GM13976 (cell line): ENCODE results near the gene OTOR.

ENCODE experiments used
- DNase-seq: peaks from one replicate; pipeline ENCODE4 v3.0.0; 2012; ENCODE audit warnings: low spot score
- in situ Hi-C: fragments of 300-500 bp; cut with MboI; formaldehyde crosslinking; loops from one replicate; pipeline ENCODE4 v1.12.0; 2022; ENCODE audit warnings: low sequenced_read_pairs, mixed read lengths, inconsistent platforms; ENCODE audit not compliant: unreplicated experiment
- TF ChIP-seq, protein P1 (sequence below): IDR thresholded peaks from 2 replicates; pipeline ENCODE4 v1.5.1; 2012; ENCODE audit warnings: borderline replicate concordance, mild to moderate bottlenecking; ENCODE audit not compliant: insufficient read depth; ENCODE audit errors: extremely low read depth, missing control alignments, control extremely low read depth

The OTOR gene

DNA sequence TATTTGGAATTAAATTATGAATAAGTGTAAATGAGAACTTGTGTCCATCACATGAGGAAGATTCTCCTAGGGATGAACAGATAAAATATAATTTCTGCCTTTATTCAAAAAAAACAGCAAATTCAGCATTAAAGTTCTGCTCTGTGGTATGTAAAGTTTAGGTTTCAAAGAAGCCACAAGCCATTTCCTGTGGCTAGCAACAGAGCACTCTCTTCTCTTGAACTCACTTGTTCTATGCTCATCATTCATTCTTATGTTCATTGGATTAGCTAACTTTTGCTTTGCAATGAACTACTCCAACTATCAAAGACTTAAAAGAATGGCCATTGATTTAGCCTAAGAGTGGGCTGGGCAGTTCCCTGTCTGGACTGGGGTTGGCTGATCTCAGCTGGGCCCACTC lies 39.1 kb upstream of the OTOR start:
- peak; percentile 45 for DNase-seq
- in situ Hi-C loops: no loop called here

DNA sequence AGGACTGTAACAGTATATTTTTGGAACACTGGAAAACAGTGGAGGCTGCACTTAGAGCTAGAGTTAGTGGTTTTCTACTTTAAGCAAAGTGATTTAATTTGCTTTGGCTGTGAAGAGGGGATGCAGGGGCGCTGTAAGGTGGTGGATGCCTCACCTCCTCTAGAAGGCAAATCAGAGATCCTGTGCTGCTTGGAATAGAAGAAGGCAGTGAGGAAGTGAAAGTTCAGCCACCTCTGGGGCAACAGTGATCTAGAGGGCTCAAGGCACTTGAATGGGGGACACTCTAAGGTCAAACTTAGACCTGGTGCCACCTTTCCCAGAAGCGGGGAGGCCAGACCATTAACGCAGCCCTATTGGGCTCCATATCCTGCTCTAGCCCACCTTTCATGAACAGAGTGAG lies 37.4 kb upstream of the OTOR start:
- in situ Hi-C loops: no loop called here
- DNase-seq: no peak
- TF ChIP-seq, protein P1, sequence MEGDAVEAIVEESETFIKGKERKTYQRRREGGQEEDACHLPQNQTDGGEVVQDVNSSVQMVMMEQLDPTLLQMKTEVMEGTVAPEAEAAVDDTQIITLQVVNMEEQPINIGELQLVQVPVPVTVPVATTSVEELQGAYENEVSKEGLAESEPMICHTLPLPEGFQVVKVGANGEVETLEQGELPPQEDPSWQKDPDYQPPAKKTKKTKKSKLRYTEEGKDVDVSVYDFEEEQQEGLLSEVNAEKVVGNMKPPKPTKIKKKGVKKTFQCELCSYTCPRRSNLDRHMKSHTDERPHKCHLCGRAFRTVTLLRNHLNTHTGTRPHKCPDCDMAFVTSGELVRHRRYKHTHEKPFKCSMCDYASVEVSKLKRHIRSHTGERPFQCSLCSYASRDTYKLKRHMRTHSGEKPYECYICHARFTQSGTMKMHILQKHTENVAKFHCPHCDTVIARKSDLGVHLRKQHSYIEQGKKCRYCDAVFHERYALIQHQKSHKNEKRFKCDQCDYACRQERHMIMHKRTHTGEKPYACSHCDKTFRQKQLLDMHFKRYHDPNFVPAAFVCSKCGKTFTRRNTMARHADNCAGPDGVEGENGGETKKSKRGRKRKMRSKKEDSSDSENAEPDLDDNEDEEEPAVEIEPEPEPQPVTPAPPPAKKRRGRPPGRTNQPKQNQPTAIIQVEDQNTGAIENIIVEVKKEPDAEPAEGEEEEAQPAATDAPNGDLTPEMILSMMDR: no peak

More for the DNA sequence above, 39.1 kb upstream of the OTOR start:
- TF ChIP-seq, protein P1: no peak

DNA sequence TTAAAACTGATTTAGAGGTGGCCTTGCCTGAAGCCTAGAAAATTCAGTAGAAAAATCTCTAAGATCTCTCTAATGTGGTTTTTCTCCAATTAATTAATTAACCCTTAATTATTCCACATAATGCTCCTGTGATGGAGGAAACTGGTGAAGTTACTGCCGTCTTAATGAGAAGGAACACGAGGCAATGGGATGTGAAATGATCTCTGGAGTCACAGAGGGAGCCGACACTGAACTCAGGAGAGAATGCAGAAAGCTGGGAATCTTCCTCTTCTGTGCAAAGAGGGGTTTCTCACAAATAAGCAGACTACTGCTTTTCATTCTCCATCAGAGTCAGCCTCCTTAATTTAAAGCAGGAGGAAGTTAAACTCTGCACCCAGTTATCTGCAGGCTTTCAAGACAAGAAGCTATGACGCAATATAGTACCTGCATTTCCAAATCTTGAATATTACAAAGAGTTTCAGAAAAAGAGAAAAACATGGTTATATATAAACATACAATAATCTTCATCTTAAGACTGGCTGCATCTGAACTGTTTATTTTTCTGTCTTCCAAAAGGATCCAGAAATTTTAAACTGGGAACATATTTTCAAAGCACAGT lies 36.4 kb upstream of the OTOR start:
- TF ChIP-seq, protein P1: no peak
- in situ Hi-C loops: no loop called here
- DNase-seq: no peak

DNA sequence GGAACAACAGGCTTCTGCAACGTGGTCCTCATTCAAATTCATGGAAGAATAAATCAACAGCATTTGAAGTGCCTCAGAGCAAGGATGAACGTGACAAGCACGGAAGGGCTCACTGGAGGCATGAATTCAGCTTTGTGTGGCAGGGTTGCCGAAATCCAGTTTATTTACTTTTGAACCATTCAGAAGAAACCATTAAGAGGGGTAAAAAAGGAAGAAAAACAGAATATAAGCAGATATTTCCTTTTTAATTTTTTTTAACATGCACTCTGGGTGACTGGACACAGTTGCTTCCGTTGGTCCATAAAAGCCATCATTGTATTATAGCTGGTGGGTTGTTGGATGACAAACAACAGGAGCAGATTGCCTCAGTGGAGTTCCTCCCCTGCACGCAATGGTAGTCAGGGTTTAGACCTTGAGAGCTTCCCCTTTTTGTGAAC lies 35.6 kb upstream of the OTOR start:
- TF ChIP-seq, protein P1: no peak
- DNase-seq: no peak
- in situ Hi-C loops: no loop called here

DNA sequence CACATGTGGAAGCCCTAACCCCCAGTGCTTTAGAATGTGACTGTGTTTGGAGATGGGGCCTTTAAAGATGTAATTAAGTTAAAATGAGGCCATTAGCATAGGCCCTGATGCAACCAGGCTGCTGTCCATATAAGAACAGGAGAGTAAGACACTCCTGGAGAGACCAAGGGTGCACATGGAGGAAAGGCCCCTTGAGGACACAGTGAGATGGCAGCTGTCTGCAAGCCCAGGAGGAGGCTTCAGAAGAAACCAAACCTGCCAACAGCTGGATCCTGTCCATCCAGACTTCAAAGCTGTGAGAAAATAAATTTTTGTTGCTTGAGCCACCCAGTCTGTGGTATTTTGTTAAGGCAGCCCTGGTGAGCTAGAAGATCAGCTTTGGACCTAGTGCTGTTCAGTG lies 35.1 kb upstream of the OTOR start:
- TF ChIP-seq, protein P1: no peak
- in situ Hi-C loops: no loop called here
- no peak for DNase-seq

DNA sequence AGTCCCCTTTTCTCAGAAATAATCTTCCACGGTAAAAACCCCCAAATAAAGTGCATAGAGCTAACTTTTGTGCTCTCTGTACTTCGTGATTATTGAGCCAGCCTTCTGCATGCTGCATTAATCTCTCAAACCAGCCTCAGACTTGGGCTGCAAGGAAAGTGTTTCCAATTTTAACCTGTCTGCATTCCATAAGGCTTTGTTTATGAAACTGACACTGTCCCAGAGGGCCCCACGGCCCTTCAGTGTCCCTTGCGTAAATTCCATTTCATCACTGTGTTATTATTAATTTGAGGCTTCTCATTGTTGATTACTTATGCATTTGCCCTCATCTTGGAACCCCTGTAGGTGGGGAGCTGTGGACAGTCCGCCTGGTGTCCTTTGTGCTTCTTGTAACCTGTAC lies 33.9 kb upstream of the OTOR start:
- in situ Hi-C loops: no loop called here
- no peak for DNase-seq

More for the DNA sequence above, 33.9 kb upstream of the OTOR start:
- TF ChIP-seq, protein P1: no peak
